GM23338 (cell line): Measurements from ENCODE around the gene ATP8A2.

ENCODE experiments used
- JUNB ChIP-seq: IDR thresholded peaks from one replicate; pipeline ENCODE4 v1.6.1; 2016; ENCODE audit warnings: antibody characterized with exemption; ENCODE audit not compliant: unreplicated experiment
- POLR2AphosphoS5 ChIP-seq: IDR thresholded peaks from 2 replicates; pipeline ENCODE4 v1.6.1; 2016; ENCODE audit warnings: antibody characterized with exemption, low read depth
- TF ChIP-seq, protein P1 (sequence below), 2 experiments: fragments of 200-600 bp in 1 of 2; sonication (generic) in 1 of 2; conservative IDR thresholded peaks; 2 replicates each; pipeline versions ENCODE4 v1.5.1 to v1.6.1; 2016 to 2017; ENCODE audit warnings: antibody characterized with exemption in 2 of 2, low read depth in 2 of 2, mild to moderate bottlenecking in 2 of 2, moderate library complexity in 1 of 2

DNA sequence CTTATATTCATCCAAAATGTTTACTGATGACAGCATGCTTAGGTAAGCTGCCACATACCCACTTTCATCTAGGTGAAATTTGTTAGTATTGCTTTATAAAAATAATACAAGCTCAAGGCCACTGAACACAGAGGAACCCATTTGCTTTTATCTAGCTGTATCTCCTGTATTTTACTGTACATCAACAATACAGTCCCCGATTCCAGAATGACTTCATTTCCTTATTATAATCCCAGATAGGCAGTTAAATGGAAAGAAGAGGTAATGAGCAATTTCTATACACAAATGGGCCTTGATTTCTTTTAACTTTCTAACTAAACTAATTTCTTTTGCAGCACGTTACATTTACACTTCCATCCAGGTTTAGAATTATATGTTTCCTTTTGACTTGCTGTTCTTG, 593.8 kb downstream of the ATP8A2 start:
- TF ChIP-seq POLR2AphosphoS5 = no peak
- TF ChIP-seq, protein P1, sequence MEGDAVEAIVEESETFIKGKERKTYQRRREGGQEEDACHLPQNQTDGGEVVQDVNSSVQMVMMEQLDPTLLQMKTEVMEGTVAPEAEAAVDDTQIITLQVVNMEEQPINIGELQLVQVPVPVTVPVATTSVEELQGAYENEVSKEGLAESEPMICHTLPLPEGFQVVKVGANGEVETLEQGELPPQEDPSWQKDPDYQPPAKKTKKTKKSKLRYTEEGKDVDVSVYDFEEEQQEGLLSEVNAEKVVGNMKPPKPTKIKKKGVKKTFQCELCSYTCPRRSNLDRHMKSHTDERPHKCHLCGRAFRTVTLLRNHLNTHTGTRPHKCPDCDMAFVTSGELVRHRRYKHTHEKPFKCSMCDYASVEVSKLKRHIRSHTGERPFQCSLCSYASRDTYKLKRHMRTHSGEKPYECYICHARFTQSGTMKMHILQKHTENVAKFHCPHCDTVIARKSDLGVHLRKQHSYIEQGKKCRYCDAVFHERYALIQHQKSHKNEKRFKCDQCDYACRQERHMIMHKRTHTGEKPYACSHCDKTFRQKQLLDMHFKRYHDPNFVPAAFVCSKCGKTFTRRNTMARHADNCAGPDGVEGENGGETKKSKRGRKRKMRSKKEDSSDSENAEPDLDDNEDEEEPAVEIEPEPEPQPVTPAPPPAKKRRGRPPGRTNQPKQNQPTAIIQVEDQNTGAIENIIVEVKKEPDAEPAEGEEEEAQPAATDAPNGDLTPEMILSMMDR (conservative IDR thresholded peaks at IDR 0.05; ENCODE audit: low read depth in 2 of 2) = no peak
- no peak for TF ChIP-seq JUNB
